Natural killer cell treated with Interleukin-12 subunit alpha and Interleukin-12 subunit beta and Interleukin-15 and Interleukin-18, amount 100 ng/mL, for 72 hours (primary cell): ENCODE data around the gene ID1. TPM values are rescaled to one million over a fixed set of nuclear protein-coding genes. Genes with fewer than 3 reads are reported as not detected.

Experiments used
- ATAC-seq, 2 donors: fragments of 150-1000 bp; cut with Tn5 transposase in 1 of 2; sonication (Bioruptor Pico), chemical (Tn5 transposase) in 1 of 2; 2 replicates each; pipeline ENCODE4 v1.10.0; 2021
- DNase-seq: peaks from one replicate; pipeline ENCODE4 v3.0.0; 2022; ENCODE audit warnings: low spot score
- H3K27ac Mint-ChIP-seq, 2 donors: 1 replicate in 1 of 2; 2 replicates in 1 of 2; pipeline ENCODE4 v1.8.0; 2022; ENCODE audit warnings: mixed read lengths in 2 of 2, mild to moderate bottlenecking in 1 of 2, moderate library complexity in 1 of 2
- H3K27me3 Mint-ChIP-seq, 2 donors: 1 replicate in 1 of 2; 2 replicates in 1 of 2; pipeline ENCODE4 v1.8.0; 2022; ENCODE audit warnings: mixed read lengths in 2 of 2
- H3K36me3 Mint-ChIP-seq: one replicate; pipeline ENCODE4 v1.8.0; 2022; ENCODE audit warnings: mixed read lengths
- H3K4me1 Mint-ChIP-seq, 2 donors: 1 replicate in 1 of 2; 2 replicates in 1 of 2; pipeline ENCODE4 v1.8.0; 2022; ENCODE audit warnings: low read depth in 2 of 2, mixed read lengths in 2 of 2, mild to moderate bottlenecking in 1 of 2
- H3K4me3 Mint-ChIP-seq: one replicate; pipeline ENCODE4 v1.8.0; 2022; ENCODE audit warnings: mixed read lengths
- H3K9me3 Mint-ChIP-seq: 2 replicates; pipeline ENCODE4 v1.8.0; 2022; ENCODE audit warnings: mixed read lengths
- total RNA-seq, 2 donors: library from RNA; stranded (reverse); gene quantifications; one replicate each; pipeline ENCODE4 v1.2.3, GENCODE V29; 2022

The ID1 gene
- 1 to 10 TPM in 1 of 2 donors, under 1 TPM in 1; 0.52 to 1.4 TPM for total RNA-seq

- no peaks in the 10 kb centered on the region for H3K36me3 Mint-ChIP-seq
- ATAC-seq (peak; percentile 88 to 92), DNase-seq (peak; percentile 88)
- peaks cover 21 to 30% of the 10 kb centered on the region in 2 donors for H3K4me1 Mint-ChIP-seq
- H3K27me3 Mint-ChIP-seq, result peaks cover 19 to 29% of the 10 kb centered on the region in 2 donors
- H3K4me3 Mint-ChIP-seq, result peak within 1 kb of the TSS; percentile 84
- peak within 1 kb of the TSS in 1 of 2 donors; percentile 49 for H3K27ac Mint-ChIP-seq
- H3K9me3 Mint-ChIP-seq, result no peaks in the 10 kb centered on the region
Measured at GRCh38 chr20:31605031-31605901, at the start of gene ID1. Gene ID1 (plus strand): TSS chr20:31605289. CDS start chr20:31605388, 99 bp downstream.

GRCh38 chr20:31559704-31560093, 45.4 kb upstream of the ID1 start:
- ATAC-seq (peak in 1 of 2 donors; percentile 17), DNase-seq (no peak)
- Mint-ChIP-seq H3K4me3 (no peak overlapping the region), H3K27me3 (no peaks in the 10 kb centered on the region), H3K27ac (peak overlapping the region; percentile 61 to 64), H3K4me1 (peaks cover 0 to 5% of the 10 kb centered on the region in 2 donors), H3K36me3 (no peaks in the 10 kb centered on the region), H3K9me3 (no peaks in the 10 kb centered on the region)

- Mint-ChIP-seq H3K27me3 (no peaks in the 10 kb centered on the region), H3K4me3 (no peak overlapping the region), H3K27ac (peak overlapping the region; percentile 61 to 64), H3K4me1 (peaks cover 0 to 5% of the 10 kb centered on the region in 2 donors), H3K9me3 (no peaks in the 10 kb centered on the region), H3K36me3 (no peaks in the 10 kb centered on the region)
- ATAC-seq (peak; percentile 68 to 77), DNase-seq (peak; percentile 74)
Measured at GRCh38 chr20:31560094-31560745, 44.9 kb upstream of the ID1 start.

GRCh38 chr20:31560746-31561598, 44.1 kb upstream of the ID1 start:
- no peaks in the 10 kb centered on the region for H3K36me3 Mint-ChIP-seq
- no peaks in the 10 kb centered on the region for H3K27me3 Mint-ChIP-seq
- H3K4me3 Mint-ChIP-seq, result no peak overlapping the region
- H3K4me1 Mint-ChIP-seq, result peaks cover 0 to 5% of the 10 kb centered on the region in 2 donors
- DNase-seq (no peak), ATAC-seq (no peak)
- H3K9me3 Mint-ChIP-seq, result no peaks in the 10 kb centered on the region
- H3K27ac Mint-ChIP-seq, result peak overlapping the region in 1 of 2 donors; percentile 61

DNA sequence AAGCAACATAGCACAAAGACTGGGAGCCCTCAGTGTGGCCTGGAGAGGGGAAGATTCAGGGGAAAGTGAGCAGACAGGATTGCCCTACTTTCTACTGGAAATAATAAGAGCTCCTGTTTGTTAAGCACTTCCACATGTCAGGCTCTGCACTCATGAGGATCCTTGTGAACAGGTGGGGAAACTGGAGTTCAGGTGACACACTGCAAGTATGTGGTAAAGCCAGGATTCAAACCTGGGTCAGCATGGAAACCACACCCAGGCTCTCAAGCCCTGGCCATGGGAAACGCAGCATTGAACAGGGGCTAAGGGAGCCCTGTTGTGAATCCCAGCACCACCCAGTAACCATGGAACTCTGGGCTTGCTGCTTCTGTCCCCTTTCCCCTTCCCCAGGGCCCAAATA, 42.8 kb upstream of the ID1 start:
- ATAC-seq (no peak), DNase-seq (no peak)
- no peaks in the 10 kb centered on the region for H3K9me3 Mint-ChIP-seq
- H3K27ac Mint-ChIP-seq, result no peak overlapping the region
- no peaks in the 10 kb centered on the region for H3K27me3 Mint-ChIP-seq
- H3K36me3 Mint-ChIP-seq, result no peaks in the 10 kb centered on the region
- peaks cover 0 to 5% of the 10 kb centered on the region in 2 donors for H3K4me1 Mint-ChIP-seq
- H3K4me3 Mint-ChIP-seq, result no peak overlapping the region

DNA sequence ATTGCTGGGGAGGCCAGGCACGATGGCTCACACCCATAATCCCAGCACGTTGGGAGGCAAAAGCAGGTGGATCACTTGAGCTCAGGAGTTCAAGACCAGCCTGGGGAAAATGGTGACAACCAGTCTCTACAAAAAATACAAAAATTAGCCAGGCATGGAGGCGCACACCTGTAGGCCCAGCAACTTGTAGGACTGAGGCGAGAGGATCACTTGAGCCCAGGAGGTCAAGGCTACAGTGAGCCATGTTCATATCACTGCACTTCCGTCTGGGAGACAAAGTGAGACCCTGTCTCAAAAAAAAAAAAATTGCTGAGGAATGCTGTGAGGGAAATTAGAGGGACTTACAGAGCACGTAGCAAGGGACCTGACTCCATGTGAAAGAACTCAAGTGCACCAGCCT, 40.8 kb upstream of the ID1 start:
- Mint-ChIP-seq H3K27ac (no peak overlapping the region), H3K36me3 (no peaks in the 10 kb centered on the region), H3K9me3 (no peaks in the 10 kb centered on the region), H3K4me1 (peaks cover 0 to 5% of the 10 kb centered on the region in 2 donors), H3K4me3 (no peak overlapping the region), H3K27me3 (no peaks in the 10 kb centered on the region)
- DNase-seq (no peak), ATAC-seq (no peak)

GRCh38 chr20:31565699-31566318, 39.3 kb upstream of the ID1 start:
- peaks cover 0 to 5% of the 10 kb centered on the region in 2 donors for H3K4me1 Mint-ChIP-seq
- DNase-seq (no peak), ATAC-seq (no peak)
- no peaks in the 10 kb centered on the region for H3K9me3 Mint-ChIP-seq
- H3K36me3 Mint-ChIP-seq, result no peaks in the 10 kb centered on the region
- no peak overlapping the region for H3K4me3 Mint-ChIP-seq
- no peak overlapping the region for H3K27ac Mint-ChIP-seq
- no peaks in the 10 kb centered on the region for H3K27me3 Mint-ChIP-seq

DNA sequence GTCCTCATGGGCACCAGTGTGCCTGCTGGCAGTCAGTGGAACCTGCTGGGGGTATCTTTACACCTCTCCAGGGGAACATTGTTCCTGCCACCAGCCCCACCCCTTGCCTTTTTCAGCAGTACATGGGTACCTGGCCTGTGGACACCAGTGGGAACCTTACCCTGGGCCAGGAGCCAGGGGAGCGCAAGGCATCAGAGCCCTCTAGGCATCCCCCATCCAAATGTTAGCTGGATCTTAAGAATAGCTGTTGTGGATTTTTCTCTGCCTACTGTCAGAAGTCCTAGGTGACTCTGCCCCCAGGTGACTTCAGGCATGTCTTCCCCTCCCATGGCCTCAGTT, 38.8 kb upstream of the ID1 start:
- no peaks in the 10 kb centered on the region for H3K36me3 Mint-ChIP-seq
- no peaks in the 10 kb centered on the region for H3K27me3 Mint-ChIP-seq
- DNase-seq (no peak), ATAC-seq (no peak)
- H3K4me3 Mint-ChIP-seq, result no peak overlapping the region
- no peaks in the 10 kb centered on the region for H3K9me3 Mint-ChIP-seq
- peaks cover 0 to 5% of the 10 kb centered on the region in 2 donors for H3K4me1 Mint-ChIP-seq
- H3K27ac Mint-ChIP-seq, result no peak overlapping the region

GRCh38 chr20:31566658-31567379, 38.3 kb upstream of the ID1 start:
- no peak for ATAC-seq
- peaks cover under 1 to 5% of the 10 kb centered on the region in 2 donors for H3K4me1 Mint-ChIP-seq
- DNase-seq, result no peak
- H3K9me3 Mint-ChIP-seq, result no peaks in the 10 kb centered on the region
- no peaks in the 10 kb centered on the region for H3K27me3 Mint-ChIP-seq
- H3K27ac Mint-ChIP-seq, result no peak overlapping the region
- no peak overlapping the region for H3K4me3 Mint-ChIP-seq
- H3K36me3 Mint-ChIP-seq, result no peaks in the 10 kb centered on the region

DNA sequence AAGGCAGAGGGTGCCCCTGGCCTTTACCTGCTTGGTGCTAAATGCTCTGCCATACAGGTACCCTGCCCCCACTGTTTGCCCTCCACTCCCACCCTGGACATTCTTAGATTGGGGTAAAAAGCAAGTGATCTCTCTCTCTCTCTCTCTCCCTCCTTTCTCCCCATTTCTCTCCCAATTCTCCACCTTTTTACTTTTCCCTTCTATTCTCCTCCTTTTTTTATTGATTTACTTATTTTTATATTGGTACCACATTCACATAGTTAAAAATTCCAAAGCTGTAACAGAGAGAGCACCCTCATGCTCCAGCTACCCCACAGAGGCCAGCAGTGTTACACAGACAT, 37.7 kb upstream of the ID1 start:
- ATAC-seq (no peak), DNase-seq (no peak)
- no peak overlapping the region for H3K27ac Mint-ChIP-seq
- no peaks in the 10 kb centered on the region for H3K9me3 Mint-ChIP-seq
- H3K4me1 Mint-ChIP-seq, result peaks cover 6 to 9% of the 10 kb centered on the region in 2 donors
- no peaks in the 10 kb centered on the region for H3K27me3 Mint-ChIP-seq
- H3K4me3 Mint-ChIP-seq, result no peak overlapping the region
- no peaks in the 10 kb centered on the region for H3K36me3 Mint-ChIP-seq

DNA sequence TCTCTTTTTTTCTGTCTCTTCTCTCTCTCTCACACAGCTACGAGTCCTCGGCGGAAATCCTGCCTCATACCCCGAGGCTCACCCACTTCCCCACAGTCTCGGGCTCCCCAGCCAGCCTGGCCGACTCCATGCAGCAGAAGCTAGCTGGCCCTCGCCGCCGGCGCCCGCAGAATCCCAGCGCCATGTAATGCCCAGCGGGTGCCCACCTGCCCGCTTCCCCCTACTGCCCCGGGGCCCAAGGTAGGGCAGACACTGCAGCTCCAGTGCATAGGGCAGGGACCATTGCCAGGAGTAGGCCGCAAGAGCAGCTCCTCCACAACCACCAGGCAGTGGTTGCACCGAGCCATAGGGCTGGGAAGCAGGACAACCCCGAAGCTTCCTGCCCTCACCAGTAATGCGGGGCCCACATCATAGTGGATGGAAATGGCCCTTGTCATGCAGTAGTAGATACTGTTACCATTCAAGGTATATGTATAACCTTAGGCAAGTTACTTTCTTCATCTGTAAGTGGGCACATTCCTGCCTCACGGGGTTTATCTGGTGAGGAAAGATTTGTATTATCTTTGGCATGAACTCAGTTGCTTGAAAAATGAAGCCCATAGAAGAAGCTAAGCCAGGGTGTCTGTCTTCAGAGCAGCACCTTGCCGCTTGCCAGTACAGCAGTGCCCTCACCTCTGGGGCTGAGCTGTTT, 36.9 kb upstream of the ID1 start:
- ATAC-seq (no peak), DNase-seq (no peak)
- Mint-ChIP-seq H3K27ac (no peak overlapping the region), H3K4me1 (peaks cover 10 to 14% of the 10 kb centered on the region in 2 donors), H3K27me3 (no peaks in the 10 kb centered on the region), H3K9me3 (no peaks in the 10 kb centered on the region), H3K36me3 (no peaks in the 10 kb centered on the region), H3K4me3 (no peak overlapping the region)

DNA sequence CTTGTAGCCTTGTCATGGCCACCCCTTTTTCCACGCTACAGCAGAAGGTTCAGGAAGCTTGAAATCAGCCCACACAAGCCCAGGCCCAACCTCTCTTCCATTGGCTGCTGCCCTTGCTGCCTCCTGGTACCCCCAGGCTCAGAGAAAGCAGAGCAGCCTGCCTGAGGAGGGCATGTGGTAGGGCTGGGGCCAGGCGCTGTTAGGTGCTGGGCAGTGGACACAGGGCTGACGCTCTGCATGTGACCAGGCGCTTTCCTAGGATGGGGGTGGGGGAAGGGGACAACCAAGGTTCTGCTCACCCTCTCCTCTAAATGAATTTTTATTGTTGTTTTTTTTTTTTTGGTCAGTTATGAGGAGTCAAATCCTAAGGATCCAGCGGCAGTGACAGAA, 36.3 kb upstream of the ID1 start:
- ATAC-seq, result no peak
- peaks cover 15 to 20% of the 10 kb centered on the region in 2 donors for H3K4me1 Mint-ChIP-seq
- H3K36me3 Mint-ChIP-seq, result no peaks in the 10 kb centered on the region

More for the DNA sequence above, 36.3 kb upstream of the ID1 start:
- H3K9me3 Mint-ChIP-seq, result no peaks in the 10 kb centered on the region
- no peak overlapping the region for H3K4me3 Mint-ChIP-seq
- no peaks in the 10 kb centered on the region for H3K27me3 Mint-ChIP-seq
- no peak for DNase-seq
- H3K27ac Mint-ChIP-seq, result no peak overlapping the region
